Skeletal muscle tissue (tissue), 4 donors: ENCODE data around the gene STUM. TPM values are rescaled to one million over a fixed set of nuclear protein-coding genes. Genes with fewer than 3 reads are reported as not detected.

ENCODE experiments used
- H3K27ac ChIP-seq: one replicate; pipeline ENCODE4 v1.7.0; 2013; ENCODE audit warnings: mild to moderate bottlenecking, low read depth, low read length, inconsistent platforms
- H3K27me3 ChIP-seq, 3 donors: one replicate each; pipeline ENCODE4 v1.7.0; 2013; ENCODE audit warnings: low read length in 3 of 3; ENCODE audit not compliant: control insufficient read depth in 3 of 3, insufficient read depth in 3 of 3
- H3K36me3 ChIP-seq, 3 donors: one replicate each; pipeline ENCODE4 v1.7.0; 2013; ENCODE audit warnings: low read length in 3 of 3; ENCODE audit not compliant: control insufficient read depth in 3 of 3, insufficient read depth in 3 of 3
- H3K4me1 ChIP-seq, 3 donors: one replicate each; pipeline ENCODE4 v1.7.0; 2013; ENCODE audit warnings: low read length in 3 of 3, mild to moderate bottlenecking in 3 of 3; ENCODE audit not compliant: control insufficient read depth in 3 of 3, insufficient read depth in 3 of 3
- H3K4me3 ChIP-seq, 3 donors: one replicate each; pipeline ENCODE4 v1.7.0; 2013; ENCODE audit warnings: low read length in 3 of 3
- H3K9ac ChIP-seq, 3 donors: one replicate each; pipeline ENCODE4 v1.7.0; 2013; ENCODE audit warnings: low read length in 3 of 3, mild to moderate bottlenecking in 3 of 3, moderate library complexity in 2 of 3, low read depth in 1 of 3
- H3K9me3 ChIP-seq, 3 donors: one replicate each; pipeline ENCODE4 v1.7.0; 2013; ENCODE audit warnings: low read length in 3 of 3; ENCODE audit not compliant: control insufficient read depth in 3 of 3
- total RNA-seq: library from RNA; depleted of rRNA; stranded (reverse); fragments of >200 nt; gene quantifications from one replicate; pipeline ENCODE4 v1.2.3, GENCODE V29; 2014
- donor health status: Osteomylitis.

The STUM gene
- total RNA-seq, 1 donor from 2014 or later, result 2.6 TPM

DNA sequence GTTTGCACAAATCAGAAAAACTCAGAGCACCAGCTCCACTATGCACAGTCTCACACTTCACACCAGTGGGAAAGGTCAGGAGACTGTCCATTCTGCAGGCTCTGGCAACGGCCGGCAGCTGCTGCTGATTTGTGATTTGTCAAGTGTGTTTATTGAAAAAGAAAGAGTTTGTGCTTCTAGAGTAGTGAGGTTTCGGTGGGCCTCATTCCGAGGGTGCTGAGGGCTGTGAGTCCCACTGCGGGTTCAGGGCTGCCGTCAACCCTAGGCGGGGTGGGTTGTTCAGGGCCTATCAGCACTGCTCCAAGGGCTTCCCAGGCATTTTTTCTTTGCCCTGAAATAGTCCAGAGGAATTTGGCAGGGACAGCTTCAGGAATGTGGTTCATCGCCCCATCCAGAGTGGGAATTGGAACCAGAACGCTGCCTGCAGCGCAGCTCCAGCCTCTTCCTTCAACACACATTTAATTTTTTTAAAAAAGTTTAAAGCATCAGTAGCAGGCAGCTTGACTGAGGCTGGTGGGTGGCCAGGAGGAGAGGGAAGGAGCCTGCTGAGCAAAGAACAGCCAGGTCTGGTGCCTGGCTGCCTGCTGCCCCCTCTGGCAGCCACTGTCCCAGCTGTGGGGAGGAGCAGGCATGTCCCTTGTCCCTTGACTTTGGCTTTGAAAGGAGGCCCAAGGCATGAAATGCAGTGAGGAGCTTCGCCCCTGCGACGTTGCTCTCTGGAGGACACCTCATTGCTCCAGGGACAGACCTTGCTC is 19.7 kb downstream of the STUM start:
- H3K27me3 ChIP-seq, result peaks cover 0 to 17% (median 8%) of the 10 kb centered on the region in 3 donors
- no peak overlapping the region for H3K4me3 ChIP-seq
- H3K36me3 ChIP-seq, result no peaks in the 10 kb centered on the region
- H3K4me1 ChIP-seq, result peaks cover 9 to 10% (median 10%) of the 10 kb centered on the region in 3 donors
- no peaks in the 10 kb centered on the region for H3K9me3 ChIP-seq
- no peak overlapping the region for H3K27ac ChIP-seq
- H3K9ac ChIP-seq, result no peak overlapping the region

- no peaks in the 10 kb centered on the region for H3K9me3 ChIP-seq
- no peak overlapping the region for H3K4me3 ChIP-seq
- no peak overlapping the region for H3K27ac ChIP-seq
- peaks cover 0 to 17% (median 8%) of the 10 kb centered on the region in 3 donors for H3K27me3 ChIP-seq
- no peak overlapping the region for H3K9ac ChIP-seq
- H3K36me3 ChIP-seq, result no peaks in the 10 kb centered on the region
- H3K4me1 ChIP-seq, result peaks cover 9 to 10% (median 10%) of the 10 kb centered on the region in 3 donors
Observed at GRCh38 chr1:226568975-226569741, 20.6 kb downstream of the STUM start.

GRCh38 chr1:226569879-226570547 is 21.4 kb downstream of the STUM start:
- Histone ChIP-seq H3K4me3 (no peak overlapping the region), H3K9me3 (no peaks in the 10 kb centered on the region), H3K9ac (no peak overlapping the region), H3K4me1 (peaks cover 10 to 16% (median 13%) of the 10 kb centered on the region in 3 donors), H3K27me3 (peaks cover 0 to 16% (median 7%) of the 10 kb centered on the region in 3 donors), H3K27ac (no peak overlapping the region), H3K36me3 (no peaks in the 10 kb centered on the region)

GRCh38 chr1:226571893-226572292 is 23.3 kb downstream of the STUM start:
- H3K9me3 ChIP-seq, result no peaks in the 10 kb centered on the region
- no peak overlapping the region for H3K4me3 ChIP-seq
- no peaks in the 10 kb centered on the region for H3K36me3 ChIP-seq
- H3K4me1 ChIP-seq, result peaks cover 14 to 22% (median 21%) of the 10 kb centered on the region in 3 donors
- H3K27me3 ChIP-seq, result peaks cover 0 to 7% (median under 1%) of the 10 kb centered on the region in 3 donors
- no peak overlapping the region for H3K27ac ChIP-seq
- no peak overlapping the region for H3K9ac ChIP-seq

- Histone ChIP-seq H3K9me3 (no peaks in the 10 kb centered on the region), H3K4me1 (peaks cover 14 to 22% (median 21%) of the 10 kb centered on the region in 3 donors), H3K27ac (no peak overlapping the region), H3K36me3 (no peaks in the 10 kb centered on the region), H3K27me3 (peaks cover 0 to 7% (median 0%) of the 10 kb centered on the region in 3 donors), H3K4me3 (no peak overlapping the region), H3K9ac (no peak overlapping the region)
Observed at GRCh38 chr1:226572325-226572726, 23.8 kb downstream of the STUM start.

DNA sequence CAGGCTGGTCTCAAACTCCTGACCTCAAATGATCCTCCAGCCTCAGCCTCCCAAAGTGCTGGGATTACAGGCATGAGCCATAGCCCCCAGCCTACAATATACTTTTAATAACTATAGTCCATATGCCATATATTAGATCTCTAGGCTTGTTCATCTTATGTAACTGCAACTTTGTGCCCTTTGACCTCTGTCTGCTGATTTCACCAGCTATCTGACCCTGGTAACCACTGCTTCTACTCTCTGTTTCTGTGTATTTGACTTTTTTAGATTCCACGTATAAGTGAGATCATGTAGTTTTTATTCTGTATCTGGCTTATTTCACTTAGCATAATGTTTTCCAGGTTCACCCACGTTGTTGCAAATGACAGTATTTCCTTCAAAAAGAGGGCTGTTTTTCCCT is 25.5 kb downstream of the STUM start:
- peaks cover 0 to 5% (median 0%) of the 10 kb centered on the region in 3 donors for H3K27me3 ChIP-seq
- H3K9ac ChIP-seq, result no peak overlapping the region
- peaks cover 4 to 13% (median 11%) of the 10 kb centered on the region in 3 donors for H3K4me1 ChIP-seq
- no peak overlapping the region for H3K27ac ChIP-seq
- no peak overlapping the region for H3K4me3 ChIP-seq
- no peaks in the 10 kb centered on the region for H3K9me3 ChIP-seq
- no peaks in the 10 kb centered on the region for H3K36me3 ChIP-seq

- Histone ChIP-seq H3K4me1 (peaks cover 4 to 13% (median 11%) of the 10 kb centered on the region in 3 donors), H3K27me3 (peaks cover 0 to 5% (median 0%) of the 10 kb centered on the region in 3 donors), H3K9ac (no peak overlapping the region), H3K4me3 (no peak overlapping the region), H3K9me3 (no peaks in the 10 kb centered on the region), H3K36me3 (no peaks in the 10 kb centered on the region), H3K27ac (peak overlapping the region; percentile 40)
Observed at GRCh38 chr1:226574591-226575435, 26.2 kb downstream of the STUM start.

DNA sequence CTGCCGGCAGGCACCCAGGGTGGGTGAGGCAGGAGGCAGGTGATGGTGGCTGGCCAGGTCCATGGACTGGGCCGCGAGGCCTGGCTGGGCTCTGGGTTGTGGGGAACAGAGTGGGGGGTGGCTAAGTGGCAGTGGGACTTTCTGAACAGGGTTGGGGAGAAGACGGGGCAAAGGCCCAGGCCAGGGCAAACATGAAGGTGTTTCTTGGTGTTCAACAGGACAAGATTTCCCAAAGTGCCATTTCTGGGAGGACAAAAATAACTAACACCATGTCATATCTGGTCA is 26.8 kb downstream of the STUM start:
- H3K4me1 ChIP-seq, result peaks cover 4 to 13% (median 11%) of the 10 kb centered on the region in 3 donors
- no peak overlapping the region for H3K4me3 ChIP-seq
- H3K9me3 ChIP-seq, result no peaks in the 10 kb centered on the region
- peaks cover 0 to 5% (median 0%) of the 10 kb centered on the region in 3 donors for H3K27me3 ChIP-seq
- H3K36me3 ChIP-seq, result no peaks in the 10 kb centered on the region
- H3K9ac ChIP-seq, result no peak overlapping the region
- H3K27ac ChIP-seq, result peak overlapping the region; percentile 40

DNA sequence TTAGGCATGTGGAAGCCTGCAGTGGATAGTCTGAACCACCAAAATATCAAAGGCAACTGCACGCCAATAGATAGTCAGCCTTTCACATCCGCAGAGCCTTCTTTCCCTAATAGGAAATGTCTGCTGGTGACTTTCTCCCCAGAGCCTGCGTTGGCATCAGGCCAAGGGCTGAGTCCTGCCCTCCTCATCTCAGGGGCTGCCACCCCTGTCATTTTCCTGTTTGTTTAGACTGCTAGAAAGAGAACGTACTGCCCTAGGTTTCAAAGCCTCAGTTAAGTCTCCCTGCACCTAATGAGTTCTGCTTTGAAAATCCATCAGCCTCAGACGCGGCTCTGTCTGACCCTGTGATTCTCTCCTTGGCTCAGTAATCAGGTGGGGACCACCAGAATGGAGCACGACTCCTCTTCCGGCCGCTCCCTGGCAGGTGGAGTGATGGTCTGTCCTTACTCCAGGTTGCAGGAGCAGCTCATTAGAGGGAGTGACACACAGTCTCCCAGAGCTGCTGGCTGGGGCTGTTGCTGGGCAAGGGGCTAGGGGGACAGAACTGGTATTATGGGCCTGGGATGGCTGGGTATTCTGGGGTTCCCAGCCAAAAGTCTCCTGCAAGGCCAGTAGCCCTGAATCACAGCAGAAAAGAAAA is 27.3 kb downstream of the STUM start:
- Histone ChIP-seq H3K4me1 (peaks cover 4 to 13% (median 11%) of the 10 kb centered on the region in 3 donors), H3K36me3 (no peaks in the 10 kb centered on the region), H3K9ac (no peak overlapping the region), H3K27ac (no peak overlapping the region), H3K4me3 (no peak overlapping the region), H3K27me3 (peaks cover 0 to 5% (median 0%) of the 10 kb centered on the region in 3 donors), H3K9me3 (no peaks in the 10 kb centered on the region)
